Nucleus accumbens (tissue), 56 donors: Measurements from ENCODE around the gene SLC2A11.
"Not testable (repeated sequence)": the region's sequence is repeated elsewhere in the genome, so short reads cannot be mapped to it uniquely, and the experiment has no call there.

Experiments
- DNase-seq, 56 donors: peaks; one replicate each; lab custom pipeline; 2025; lab: John Stamatoyannopoulos, UW

The SLC2A11 gene

GRCh38 chr22:23883658-23884057 is 26.0 kb downstream of the SLC2A11 start:
- no peak for DNase-seq

GRCh38 chr22:23884140-23884539 is 26.5 kb downstream of the SLC2A11 start:
- no peak for DNase-seq

- peak in 21 of 56 donors; percentile 11 to 66 (median 18) for DNase-seq
Observed at GRCh38 chr22:23888615-23889401, 31.1 kb downstream of the SLC2A11 start.

- DNase-seq: peak in 9 of 56 donors; percentile 12 to 36 (median 21)
Observed at GRCh38 chr22:23889620-23890019, 31.9 kb downstream of the SLC2A11 start.

GRCh38 chr22:23891726-23892125 is 34.1 kb downstream of the SLC2A11 start:
- DNase-seq: no peak

GRCh38 chr22:23892130-23892529 is 34.5 kb downstream of the SLC2A11 start:
- no peak for DNase-seq

GRCh38 chr22:23892706-23893105 is 35.0 kb downstream of the SLC2A11 start:
- no peak for DNase-seq

- no peak for DNase-seq
Observed at GRCh38 chr22:23893121-23893944, 35.7 kb downstream of the SLC2A11 start.

- peak; percentile 33 to 96 (median 90) for DNase-seq
Observed at GRCh38 chr22:23893945-23894709, 36.5 kb downstream of the SLC2A11 start, which contains the start of gene MIF. TSS of gene MIF (plus strand) at chr22:23894383. CDS start at chr22:23894475, 92 bp downstream.

GRCh38 chr22:23894710-23895598 is 37.3 kb downstream of the SLC2A11 start:
- DNase-seq: peak in 44 of 56 donors; percentile 20 to 78 (median 58)

- DNase-seq: peak in 1 of 56 donors; percentile 39
Observed at GRCh38 chr22:23895599-23896144, 38.0 kb downstream of the SLC2A11 start.

GRCh38 chr22:23896166-23896522 is 38.5 kb downstream of the SLC2A11 start:
- no peak for DNase-seq

GRCh38 chr22:23896523-23897186 is 39.0 kb downstream of the SLC2A11 start:
- no peak for DNase-seq

- no peak for DNase-seq
Observed at GRCh38 chr22:23897320-23897719, 39.6 kb downstream of the SLC2A11 start.

- peak in 7 of 56 donors; percentile 13 to 36 (median 17) for DNase-seq
Observed at GRCh38 chr22:23898006-23898974, 40.6 kb downstream of the SLC2A11 start.

- DNase-seq: no peak
Observed at GRCh38 chr22:23899042-23899745, 41.5 kb downstream of the SLC2A11 start.

- not testable (repeated sequence) for DNase-seq
Observed at GRCh38 chr22:23900227-23900626, 42.6 kb downstream of the SLC2A11 start.
